GM19328 (cell line): ENCODE results near the gene PTPRN.

Source experiments
- ATAC-seq: cut with Tn5 transposase; IDR thresholded peaks from one replicate; pipeline ENCODE4 v1.9.1; 2021; ENCODE audit warnings: mild to moderate bottlenecking, moderate library complexity; ENCODE audit not compliant: unreplicated experiment

PTPRN gene

DNA sequence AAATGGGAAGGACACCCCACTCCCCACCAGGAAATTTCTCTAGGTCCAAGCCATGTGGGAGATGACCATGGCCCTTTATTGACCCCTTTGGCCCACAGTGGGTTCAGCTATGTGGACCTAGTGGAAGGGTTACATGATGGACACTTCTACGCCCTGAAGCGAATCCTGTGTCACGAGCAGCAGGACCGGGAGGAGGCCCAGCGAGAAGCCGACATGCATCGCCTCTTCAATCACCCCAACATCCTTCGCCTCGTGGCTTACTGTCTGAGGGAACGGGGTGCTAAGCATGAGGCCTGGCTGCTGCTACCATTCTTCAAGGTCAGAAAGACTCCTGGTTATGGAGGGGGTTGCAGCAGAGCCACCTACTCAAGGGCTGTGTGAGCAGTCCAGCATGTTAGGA, 62.6 kb downstream of the PTPRN start:
- no peak for ATAC-seq

DNA sequence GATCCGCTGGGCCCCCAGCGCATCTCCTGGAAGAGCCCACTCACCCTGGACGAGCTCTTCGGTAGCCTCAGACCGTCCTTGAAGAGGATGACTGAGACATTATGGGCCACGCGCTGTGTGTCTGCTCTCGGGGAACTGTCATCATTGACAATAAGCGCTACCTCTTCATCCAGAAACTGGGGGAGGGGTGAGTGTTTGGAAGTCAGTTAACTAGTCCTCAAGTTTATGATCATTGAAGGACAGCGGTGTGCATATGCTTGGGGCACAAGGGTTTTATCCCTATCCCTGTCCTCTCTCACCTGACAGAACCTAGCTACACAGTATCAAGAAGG, 63.3 kb downstream of the PTPRN start:
- peak; percentile 1 for ATAC-seq

DNA sequence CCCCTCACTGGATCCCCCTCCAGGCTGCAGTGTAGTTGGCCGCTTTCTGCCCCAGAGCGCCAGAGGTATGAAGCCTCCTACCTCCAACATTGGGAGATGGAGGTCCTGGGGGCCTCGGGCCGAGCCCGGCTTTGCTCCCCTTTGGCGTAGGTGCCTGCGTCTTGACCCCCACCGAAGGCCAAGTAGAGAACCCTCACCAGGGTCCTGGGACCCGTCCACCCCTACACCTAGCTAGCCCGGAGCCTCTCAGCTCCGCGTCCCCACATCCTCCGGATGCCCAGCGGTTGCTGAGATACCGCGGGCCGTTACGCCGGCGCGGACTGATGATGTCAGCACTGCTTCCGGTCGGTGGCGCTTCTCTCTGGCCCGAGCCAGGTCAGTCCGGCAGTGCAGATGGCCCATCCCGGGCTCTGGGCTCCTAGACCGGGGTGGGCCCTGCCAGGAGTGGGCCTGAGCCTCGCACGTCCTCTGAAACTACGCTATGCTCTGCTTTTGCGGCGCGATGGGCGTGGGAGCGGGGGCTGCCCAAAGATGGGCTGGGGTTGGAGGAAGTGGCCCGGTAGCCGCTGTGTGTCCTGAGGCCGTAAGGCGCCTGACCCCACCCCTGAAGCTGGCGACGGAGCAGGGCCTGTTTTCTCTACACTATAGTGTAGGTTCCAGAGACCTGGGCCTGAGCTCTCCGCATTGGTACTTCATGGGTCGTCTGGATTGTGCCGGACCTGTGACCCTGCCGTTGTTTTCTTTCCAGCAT, 63.9 kb downstream of the PTPRN start, which contains the start of the genes GLB1L and STK16:
Gene GLB1L (minus strand): TSS at position 297 of the 751 bp plus-strand sequence. CDS start 1,871 bp downstream, outside the sequence.
Gene STK16 (plus strand): TSS at position 332 of the 751 bp plus-strand sequence. CDS start 521 bp downstream, outside the sequence.
- peak; percentile 76 for ATAC-seq

DNA sequence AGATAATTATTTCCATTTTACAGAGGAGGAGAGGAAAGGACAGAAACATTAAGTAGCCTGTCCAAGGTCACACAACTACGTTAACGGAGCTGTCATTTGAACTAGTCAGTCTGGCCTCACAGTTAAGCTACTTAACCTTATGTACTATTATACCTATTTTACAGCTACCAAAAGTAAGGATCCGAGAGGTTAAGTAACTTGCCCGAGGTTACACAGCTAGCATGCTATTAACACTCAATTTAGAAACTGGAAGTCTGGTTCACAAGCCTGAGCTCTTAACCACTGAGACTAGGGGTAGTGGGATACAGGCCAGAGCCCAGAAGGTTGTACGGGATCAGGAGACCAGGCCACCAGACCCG, 64.4 kb downstream of the PTPRN start:
- no peak for ATAC-seq

DNA sequence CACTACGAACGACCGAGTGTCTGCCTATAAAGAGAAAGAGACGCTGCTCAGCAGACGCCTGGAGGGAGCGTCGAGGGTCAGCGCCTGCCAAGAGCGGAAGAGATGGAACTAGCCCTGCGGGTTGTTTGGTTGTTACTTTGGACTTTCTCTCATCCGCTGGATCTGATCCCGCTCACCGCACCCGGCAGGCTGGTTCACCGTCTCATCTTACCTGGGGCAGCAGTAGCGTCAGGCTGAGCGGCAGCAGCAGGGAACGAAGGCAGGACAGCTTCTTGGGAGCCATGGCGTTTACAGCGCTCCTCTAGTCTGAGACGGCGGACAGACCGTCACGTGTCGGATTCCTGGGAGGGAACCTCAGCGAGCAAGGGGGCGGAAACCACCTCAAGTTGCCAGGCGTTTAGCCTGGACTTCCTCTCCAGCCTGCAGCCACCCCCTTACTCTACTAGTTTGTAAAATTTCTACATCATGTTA, 65.9 kb downstream of the PTPRN start:
- no peak for ATAC-seq
